Head of caudate nucleus (tissue), 42 donors: ENCODE data around the gene B3GALNT1.

Experiments
- DNase-seq, 42 donors: peaks; one replicate each; pipeline versions ENCODE4 v3.0.0 to v3.0.0-alpha.2; 2020 to 2021; ENCODE audit warnings: mixed read lengths in 7 of 42
- intact Hi-C: fragments of 100-400 bp; cut with DNase I; formaldehyde crosslinking; loops from one replicate; pipeline ENCODE4 v1.15.0; 2022

B3GALNT1 gene

GRCh38 chr3:161083131-161083530, 22.0 kb downstream of the B3GALNT1 start:
- peak in 15 of 42 donors; percentile 23 to 82 (median 51) for DNase-seq
- intact Hi-C loops, result no loop called here

GRCh38 chr3:161082063-161082462, 23.1 kb downstream of the B3GALNT1 start:
- intact Hi-C loops, result no loop called here
- no peak for DNase-seq

- intact Hi-C loops, result no loop called here
- no peak for DNase-seq
Observed at GRCh38 chr3:161081633-161082032, 23.5 kb downstream of the B3GALNT1 start.

GRCh38 chr3:161073181-161073580, 32.0 kb downstream of the B3GALNT1 start:
- intact Hi-C loops, result no loop called here

GRCh38 chr3:161072751-161073150, 32.4 kb downstream of the B3GALNT1 start:
- intact Hi-C loops, result no loop called here
- DNase-seq, result no peak

More at GRCh38 chr3:161073181-161073580, 32.0 kb downstream of the B3GALNT1 start:
- DNase-seq, result no peak

GRCh38 chr3:161072211-161072621, 32.9 kb downstream of the B3GALNT1 start:
- DNase-seq, result no peak

GRCh38 chr3:161070980-161071663, 34.0 kb downstream of the B3GALNT1 start:
- intact Hi-C loops, result no loop called here
- DNase-seq, result no peak

More at GRCh38 chr3:161072211-161072621, 32.9 kb downstream of the B3GALNT1 start:
- intact Hi-C loops, result no loop called here

GRCh38 chr3:161070252-161070930, 34.8 kb downstream of the B3GALNT1 start:
- DNase-seq, result no peak
- intact Hi-C loops, result no loop called here

- DNase-seq, result peak in 8 of 42 donors; percentile 13 to 68 (median 31)
Observed at GRCh38 chr3:161069511-161070251, 35.5 kb downstream of the B3GALNT1 start.

GRCh38 chr3:161067335-161067734, 37.8 kb downstream of the B3GALNT1 start:
- intact Hi-C loops, result no loop called here
- DNase-seq, result no peak

More at GRCh38 chr3:161069511-161070251, 35.5 kb downstream of the B3GALNT1 start:
- intact Hi-C loops, result no loop called here

GRCh38 chr3:161066930-161067329, 38.2 kb downstream of the B3GALNT1 start:
- intact Hi-C loops, result no loop called here
- DNase-seq, result peak in 2 of 42 donors; percentile 15 to 26

GRCh38 chr3:161064413-161064812, 40.7 kb downstream of the B3GALNT1 start:
- no peak for DNase-seq
- intact Hi-C loops, result no loop called here

- DNase-seq, result no peak
- intact Hi-C loops, result no loop called here
Observed at GRCh38 chr3:161054860-161055604, 50.1 kb downstream of the B3GALNT1 start.

- DNase-seq, result no peak
- intact Hi-C loops, result no loop called here
Observed at GRCh38 chr3:161051856-161052255, 53.3 kb downstream of the B3GALNT1 start.

GRCh38 chr3:161050935-161051334, 54.2 kb downstream of the B3GALNT1 start:
- intact Hi-C loops, result no loop called here

GRCh38 chr3:161049683-161050248, 55.4 kb downstream of the B3GALNT1 start:
- intact Hi-C loops, result no loop called here
- DNase-seq, result no peak

More at GRCh38 chr3:161050935-161051334, 54.2 kb downstream of the B3GALNT1 start:
- DNase-seq, result no peak

- no peak for DNase-seq
- intact Hi-C loops, result no loop called here
Observed at GRCh38 chr3:161043336-161044035, 61.7 kb downstream of the B3GALNT1 start.

GRCh38 chr3:161042023-161042501, 63.1 kb downstream of the B3GALNT1 start:
- intact Hi-C loops, result no loop called here
- DNase-seq, result no peak
